GM03348 (cell line): Measurements from ENCODE around the gene ABCA4.
"Not testable (repeated sequence)": the region's sequence is repeated elsewhere in the genome, so short reads cannot be mapped to it uniquely, and the experiment has no call there.

Source experiments
- DNase-seq: peaks from one replicate; pipeline ENCODE4 v3.0.0; 2012; ENCODE audit warnings: low spot score

Gene ABCA4

DNA sequence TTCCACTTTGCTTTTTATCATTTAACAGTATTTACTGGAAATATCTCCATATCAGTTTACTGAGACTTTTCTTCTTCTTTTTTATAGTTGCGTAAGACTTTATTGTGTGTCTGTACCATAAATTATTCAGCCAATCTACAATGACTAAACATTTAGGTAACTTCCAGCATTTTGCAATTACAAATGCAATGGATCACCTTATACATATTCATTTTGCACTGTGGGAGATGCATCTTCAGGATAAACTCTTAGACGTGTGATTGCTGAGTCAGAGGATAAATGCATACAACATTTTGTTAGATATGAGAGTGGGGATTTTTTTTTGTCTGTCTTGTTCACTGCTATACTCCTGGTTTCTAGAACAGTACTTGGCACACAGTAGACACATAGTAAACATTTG lies 116.0 kb downstream of the ABCA4 start:
- no peak for DNase-seq

DNA sequence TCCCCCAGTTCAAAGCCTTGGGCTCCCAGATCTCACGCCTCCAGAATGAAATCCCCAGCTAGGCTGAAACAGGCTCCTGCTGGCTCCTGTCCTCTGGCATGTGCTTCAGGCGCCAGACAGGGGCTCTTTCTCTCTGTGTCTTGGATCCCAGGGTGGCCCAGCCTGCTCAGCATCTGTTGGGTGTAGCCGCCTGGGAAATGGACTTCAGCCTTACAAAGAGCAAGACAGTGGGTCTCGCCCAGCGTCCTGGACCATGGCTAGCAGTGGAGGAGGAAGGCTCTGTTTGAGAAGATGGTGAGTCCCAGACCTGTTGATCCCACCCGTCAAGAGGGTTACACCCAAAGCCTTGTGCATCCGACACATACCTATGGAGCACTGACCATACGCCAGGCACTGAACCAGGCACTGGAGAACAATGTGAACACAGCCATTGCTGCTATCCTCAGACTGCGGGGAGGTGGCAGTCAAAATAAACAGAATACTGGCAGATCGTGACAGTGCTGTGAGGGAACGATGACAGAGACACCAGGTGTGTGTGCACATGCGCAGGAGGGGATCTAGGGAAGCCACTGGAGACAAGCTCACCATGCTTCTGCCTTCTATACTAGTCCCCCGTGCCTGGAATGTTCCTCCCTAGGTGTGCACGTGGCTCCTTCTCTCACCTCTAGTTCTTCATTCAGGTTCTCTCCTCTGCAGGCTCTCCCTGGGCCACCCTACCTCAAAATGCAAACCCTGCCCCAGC lies 118.7 kb downstream of the ABCA4 start:
- DNase-seq, result no peak

DNA sequence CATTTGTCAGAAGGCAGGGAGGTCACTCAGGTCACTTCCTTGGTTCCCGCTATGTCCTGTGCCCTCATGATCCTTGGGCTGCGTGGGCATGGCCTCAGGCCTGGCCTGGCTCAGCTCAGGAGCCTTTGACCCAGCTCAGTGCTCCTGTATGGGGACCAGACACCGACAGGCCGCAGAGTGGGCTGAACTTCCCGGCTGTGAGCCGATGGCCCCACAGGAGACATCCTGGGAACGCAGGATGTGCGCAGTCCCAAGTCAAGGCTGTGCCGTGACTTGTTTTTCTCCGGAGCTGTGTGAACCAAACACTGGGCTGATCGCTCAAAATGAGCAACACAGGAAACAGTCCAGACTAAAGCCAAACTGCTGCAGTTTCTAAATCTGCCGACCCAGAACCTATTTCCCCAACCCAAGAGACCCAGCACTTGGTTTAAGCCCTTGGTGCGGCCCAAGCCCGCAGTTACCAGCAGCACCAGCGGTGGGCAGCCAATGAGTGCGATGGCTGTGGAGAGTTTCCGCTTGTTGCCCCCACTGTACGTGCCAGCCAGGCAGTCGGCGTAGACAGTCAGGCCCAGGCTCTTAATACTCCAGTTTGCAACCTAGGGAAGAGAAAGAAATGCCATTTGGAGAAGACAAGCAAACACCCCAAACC lies 119.4 kb downstream of the ABCA4 start:
- DNase-seq, result no peak

DNA sequence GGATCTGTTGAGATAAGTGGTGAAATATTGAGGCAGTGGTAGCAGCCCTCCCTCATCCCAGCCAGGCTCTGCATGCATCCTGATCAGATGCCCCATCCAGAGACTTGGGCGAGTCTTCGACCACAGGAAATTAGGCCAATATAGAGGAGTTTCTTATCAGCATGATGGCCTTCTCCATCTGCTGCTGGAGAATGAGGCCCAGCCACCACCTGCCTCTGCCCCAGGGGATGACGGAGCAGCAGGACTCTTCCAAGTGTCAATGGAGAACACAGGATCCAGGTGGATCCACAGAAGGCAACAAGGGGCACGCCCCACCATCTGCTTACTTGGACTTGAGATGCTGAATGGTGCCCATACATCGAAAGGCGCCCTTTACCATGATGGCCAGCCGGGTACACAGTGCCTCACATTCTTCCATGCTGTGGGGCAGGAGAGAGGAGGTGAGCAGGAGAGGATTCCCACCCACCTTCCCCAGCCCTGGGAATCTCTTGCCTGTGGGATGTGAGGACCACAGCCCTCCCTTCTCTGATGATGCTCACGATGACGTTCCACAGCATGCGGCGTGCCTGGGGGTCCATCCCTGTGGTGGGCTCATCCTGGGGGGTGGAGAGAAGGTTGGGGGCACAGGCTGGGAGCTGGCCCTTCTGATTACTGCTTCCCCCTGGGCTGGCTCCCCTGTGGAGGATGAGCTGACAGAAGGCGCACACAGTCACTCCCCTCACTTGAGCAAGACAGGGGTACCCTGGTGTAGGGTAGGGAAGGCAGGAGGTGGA lies 120.3 kb downstream of the ABCA4 start:
- no peak for DNase-seq

DNA sequence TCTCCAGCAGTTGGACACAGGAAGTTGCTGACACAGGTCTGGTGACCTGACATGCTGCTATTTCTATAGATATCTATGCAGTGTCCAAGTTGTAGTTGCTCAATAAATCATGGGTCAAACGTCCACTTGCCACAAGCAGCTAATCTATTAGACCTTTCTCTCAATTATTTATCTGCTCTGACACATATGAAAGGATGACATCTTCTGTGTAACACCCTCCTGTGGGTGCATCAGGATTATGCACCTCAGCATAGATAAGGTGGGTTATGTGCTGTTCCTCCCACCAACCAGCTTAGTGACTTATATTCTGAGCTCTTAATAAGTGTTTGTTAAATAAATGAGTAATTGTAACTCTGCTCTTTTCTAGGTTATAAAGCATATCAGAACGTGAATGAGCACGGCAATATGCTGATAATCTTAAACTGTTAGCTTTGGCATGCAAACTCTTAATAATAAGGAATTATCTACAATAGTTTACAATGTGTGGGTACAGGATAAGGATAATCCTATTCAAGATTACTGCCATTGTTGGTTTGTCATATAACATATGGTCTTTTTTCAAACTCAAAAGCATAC lies 121.0 kb downstream of the ABCA4 start:
- DNase-seq, result no peak

DNA sequence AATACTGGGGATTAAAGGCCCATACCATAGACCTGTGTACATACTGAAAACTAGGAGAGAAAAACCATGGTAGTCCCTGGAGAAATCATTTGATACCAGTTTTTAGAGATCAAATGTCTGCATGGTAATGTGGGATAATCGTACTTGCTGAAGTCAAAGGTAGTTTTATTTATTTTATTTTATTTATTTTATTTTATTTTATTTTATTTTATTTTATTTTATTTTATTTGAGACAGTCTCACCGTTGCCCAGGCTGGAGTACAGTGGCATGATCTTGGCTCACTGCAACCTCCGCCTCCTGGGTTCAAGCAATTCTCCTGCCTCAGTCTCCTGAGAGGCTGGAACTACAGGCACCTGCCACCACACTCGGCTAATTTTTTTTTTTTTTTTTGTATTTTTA lies 122.4 kb downstream of the ABCA4 start:
- not testable (repeated sequence) for DNase-seq

DNA sequence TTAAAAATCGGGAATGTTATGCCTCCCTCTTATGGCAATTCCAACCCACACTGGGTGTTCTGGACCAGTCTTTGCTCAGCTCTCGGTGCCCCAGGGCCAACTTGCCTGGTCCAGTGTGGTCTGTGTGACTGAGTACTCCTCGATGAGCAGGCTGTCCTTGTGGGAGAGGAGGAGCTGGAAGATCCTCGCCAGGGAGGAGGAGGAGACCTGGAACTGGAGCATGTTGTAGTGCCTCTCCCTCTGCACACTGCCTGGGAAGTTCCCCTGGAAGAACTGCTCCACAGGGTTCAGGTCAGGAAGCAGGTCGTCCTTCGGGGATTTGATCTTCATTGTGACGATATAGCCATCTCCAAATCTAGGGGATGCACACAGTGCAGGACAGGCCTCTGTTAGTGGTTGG lies 123.2 kb downstream of the ABCA4 start:
- no peak for DNase-seq

DNA sequence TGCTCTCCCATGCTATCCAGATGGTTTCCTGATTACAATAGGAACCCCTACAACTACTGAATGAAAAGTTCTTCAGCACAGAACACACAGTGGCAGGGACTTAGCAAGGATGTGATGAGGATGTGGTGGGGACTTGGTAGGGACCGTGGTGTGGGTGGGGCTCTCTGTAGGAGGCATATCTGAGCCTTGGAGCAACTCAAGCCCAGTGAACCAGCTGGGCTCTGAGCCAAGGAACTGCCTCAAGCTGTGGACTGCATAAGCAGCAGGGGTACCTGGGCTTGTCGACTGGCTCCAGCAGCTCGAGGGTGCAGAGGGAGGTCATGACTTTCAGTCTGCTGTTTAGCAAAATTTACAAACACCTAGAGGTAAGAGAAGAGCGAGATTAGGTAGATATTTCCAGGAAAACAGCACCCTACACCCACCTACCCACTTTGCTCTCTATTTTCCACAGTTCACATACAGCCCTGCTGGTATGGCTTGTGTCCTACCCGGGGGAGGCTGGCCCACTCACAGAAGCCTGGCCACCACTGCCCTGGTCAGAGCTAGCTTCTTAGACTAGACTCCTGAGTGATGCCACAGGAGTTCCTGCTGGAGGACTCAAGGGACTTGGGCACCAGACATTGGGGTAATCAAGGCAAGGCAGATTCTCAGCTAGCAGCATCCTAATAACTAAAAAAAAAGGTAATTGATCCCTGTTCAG lies 125.0 kb downstream of the ABCA4 start:
- DNase-seq, result no peak

DNA sequence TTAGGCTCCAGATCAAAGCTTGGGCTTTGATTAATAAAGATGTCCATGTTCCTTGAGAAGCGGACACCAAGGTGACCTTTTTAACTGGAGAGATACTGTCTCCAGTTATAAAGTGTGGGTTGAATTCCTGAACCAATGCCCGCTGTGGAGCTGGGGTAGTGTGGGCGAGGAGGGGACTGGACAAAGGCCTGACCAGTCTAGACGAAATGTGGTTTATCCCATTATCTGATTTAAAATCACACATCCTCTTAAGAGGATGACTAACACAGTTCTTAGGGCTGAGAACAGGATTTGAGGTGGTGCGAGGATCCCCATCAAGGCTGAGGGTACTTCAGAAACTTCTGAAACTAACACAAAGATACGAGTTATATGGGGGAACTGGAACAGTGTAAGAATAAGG lies 127.2 kb downstream of the ABCA4 start:
- peak; percentile 56 for DNase-seq

DNA sequence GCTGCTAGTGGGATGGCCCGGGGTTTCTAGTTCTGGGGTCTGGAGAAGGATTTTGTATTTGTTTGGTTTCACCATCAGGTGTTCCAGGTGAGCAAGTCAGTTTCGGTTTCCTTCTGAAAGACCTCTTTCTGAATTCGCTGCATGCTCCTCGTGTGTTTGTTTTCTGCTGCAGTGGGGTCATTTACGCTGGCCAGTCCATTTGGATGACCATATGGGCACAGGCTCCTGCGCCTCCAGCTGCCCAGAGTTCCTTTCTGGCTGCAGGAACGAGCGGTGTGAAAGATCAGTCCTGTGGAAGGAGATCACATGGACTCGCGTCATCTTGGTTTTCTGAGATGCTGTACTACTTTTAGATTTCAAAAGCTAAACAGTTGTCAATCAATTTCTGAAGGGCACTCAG lies 128.0 kb downstream of the ABCA4 start:
- no peak for DNase-seq

DNA sequence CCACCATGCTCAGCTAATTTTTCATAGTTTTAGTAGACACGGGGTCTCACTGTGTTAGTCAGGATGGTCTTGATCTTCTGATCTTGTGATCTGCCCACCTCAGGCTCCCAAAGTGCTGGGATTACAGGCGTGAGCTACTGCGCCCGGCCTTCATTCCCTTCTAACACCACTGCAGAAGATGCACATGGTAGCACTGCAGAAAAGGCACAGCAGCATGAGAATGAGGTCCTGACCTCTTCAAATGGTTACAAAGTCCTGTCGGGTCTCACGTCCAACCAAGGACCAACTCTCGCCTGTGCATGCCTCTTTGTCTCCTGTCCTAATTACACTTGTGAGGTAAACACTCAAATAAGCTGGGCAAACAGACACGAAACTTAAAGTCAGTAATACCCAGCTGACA lies 128.8 kb downstream of the ABCA4 start:
- no peak for DNase-seq

DNA sequence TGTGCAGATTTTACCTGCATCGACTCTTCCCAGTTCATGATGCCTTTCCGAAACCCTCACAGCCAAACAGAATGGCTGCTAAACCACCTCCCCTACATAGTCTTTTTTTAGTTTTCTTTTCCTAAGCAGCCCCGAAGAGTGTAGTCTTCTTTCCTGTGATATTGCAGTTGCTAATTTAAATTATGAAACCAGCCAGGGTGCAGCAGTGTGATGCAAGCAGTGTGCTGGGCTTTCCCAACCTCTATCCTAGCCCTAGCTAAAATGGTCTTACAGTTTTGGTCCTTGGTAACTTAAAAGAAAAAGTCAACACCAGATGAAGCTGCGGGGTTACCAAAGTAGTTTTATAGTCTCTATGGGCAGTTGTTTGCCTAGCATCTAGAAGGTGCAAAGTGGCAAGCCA lies 129.7 kb downstream of the ABCA4 start:
- no peak for DNase-seq

DNA sequence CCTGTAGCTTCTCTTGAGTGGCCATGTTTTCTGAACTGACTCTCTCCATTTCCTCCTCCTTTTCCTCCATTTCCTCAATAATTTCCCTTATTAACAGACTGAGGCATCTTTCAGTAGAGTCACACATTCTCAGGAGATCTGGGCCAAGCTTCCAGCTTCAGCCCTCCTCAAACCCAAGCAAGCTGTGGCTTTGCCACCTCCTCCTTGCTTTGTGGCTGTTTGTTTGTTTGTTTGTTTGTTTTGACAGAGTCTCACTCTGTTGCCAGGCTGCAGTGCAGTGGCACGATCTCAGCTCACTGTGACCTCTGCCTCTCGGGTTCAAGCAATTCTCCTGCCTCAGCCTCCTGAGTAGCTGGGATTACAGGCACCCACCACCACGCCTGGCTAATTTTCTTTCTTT lies 130.5 kb downstream of the ABCA4 start:
- DNase-seq, result not testable (repeated sequence)

DNA sequence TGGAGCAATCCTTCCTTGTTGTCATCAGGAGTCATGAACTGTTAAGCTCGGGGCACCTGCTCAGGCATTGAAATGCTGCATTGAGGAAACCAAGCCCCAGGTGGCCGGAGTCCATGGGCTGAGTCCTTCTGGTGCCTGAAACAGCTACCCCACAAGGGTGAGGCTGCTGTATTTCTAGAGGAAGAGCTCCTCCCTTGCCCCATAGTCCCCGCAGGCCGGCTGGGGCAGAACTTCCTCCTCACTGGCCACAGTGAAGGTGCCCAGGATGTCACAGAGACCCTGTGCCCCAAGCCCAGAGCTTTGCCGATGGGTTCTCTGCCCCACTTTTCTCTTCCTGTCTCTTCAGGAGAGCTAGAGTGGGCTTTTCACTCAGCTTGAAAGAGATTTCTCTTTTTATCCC lies 130.9 kb downstream of the ABCA4 start:
- DNase-seq, result no peak

DNA sequence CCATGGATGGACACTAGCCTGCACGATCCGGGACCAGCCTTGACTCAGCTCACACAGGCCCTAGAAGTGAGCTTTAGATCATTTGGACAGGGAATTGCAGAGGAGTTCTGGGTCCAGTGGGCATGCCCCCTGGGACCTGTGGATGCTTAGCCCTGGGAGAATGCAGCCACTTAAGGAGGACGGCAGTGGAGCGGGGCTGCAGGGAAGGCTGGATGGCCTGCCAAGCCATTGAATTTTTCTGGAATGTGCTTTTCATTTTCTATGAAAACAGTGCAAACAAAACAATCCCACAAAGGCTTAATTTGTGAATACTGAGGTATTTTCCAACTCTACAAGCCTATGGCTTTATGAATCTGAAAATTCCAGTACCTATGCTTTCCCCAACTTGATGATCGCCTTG lies 131.3 kb downstream of the ABCA4 start:
- peak; percentile 61 for DNase-seq

DNA sequence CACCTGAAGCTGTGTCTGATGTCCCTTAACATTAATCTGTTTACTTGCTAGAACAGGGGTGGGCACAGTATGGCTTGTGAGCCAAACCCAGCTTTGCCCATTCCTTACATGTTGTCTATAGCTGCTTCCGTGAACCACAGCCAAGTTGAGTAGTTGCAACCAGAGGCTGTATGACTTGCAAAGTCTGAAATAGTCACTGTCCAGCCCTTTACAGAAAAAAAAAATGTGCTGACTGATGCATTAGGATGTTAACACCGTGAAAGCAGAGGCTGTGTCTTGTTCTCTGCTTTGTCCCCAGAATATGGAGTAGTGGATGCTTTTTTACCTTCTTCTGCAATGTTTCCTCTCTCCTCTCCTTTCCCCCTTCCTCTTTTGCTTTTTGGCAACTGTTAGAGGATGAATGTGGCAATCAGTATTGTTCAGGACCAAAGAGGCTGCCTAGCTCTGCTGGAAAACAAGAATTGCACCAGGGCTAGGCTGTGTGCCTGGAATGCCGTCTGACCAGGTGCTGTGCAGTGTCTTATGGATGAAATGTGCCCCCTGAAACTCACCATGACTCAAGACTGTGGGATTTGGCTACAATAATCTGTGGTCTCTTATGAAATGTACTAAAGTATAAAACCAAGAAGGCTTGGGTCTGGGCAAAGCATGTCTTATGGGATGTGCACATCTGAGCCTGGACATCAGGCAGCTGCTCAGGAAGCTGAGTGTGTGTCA lies 132.2 kb downstream of the ABCA4 start:
- peak; percentile 82 for DNase-seq

DNA sequence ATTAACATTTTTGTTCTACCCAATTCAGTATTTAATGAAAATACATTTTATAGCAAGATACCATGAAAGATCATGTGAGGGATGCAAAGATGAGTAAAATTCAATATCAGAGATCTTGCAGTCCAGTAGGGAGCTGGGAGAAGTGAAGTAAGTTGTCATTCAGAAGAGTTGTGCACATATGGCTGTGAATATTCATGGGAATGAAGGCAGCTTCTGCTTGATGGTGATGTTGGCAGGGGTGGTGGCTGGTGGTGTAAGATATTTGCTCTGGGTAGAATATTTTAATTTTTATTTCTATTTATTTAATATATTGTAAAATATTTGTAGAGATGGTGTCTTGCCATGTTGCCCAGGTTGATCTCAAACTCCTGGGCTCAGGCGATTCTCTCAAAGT lies 139.7 kb downstream of the ABCA4 start:
- no peak for DNase-seq

DNA sequence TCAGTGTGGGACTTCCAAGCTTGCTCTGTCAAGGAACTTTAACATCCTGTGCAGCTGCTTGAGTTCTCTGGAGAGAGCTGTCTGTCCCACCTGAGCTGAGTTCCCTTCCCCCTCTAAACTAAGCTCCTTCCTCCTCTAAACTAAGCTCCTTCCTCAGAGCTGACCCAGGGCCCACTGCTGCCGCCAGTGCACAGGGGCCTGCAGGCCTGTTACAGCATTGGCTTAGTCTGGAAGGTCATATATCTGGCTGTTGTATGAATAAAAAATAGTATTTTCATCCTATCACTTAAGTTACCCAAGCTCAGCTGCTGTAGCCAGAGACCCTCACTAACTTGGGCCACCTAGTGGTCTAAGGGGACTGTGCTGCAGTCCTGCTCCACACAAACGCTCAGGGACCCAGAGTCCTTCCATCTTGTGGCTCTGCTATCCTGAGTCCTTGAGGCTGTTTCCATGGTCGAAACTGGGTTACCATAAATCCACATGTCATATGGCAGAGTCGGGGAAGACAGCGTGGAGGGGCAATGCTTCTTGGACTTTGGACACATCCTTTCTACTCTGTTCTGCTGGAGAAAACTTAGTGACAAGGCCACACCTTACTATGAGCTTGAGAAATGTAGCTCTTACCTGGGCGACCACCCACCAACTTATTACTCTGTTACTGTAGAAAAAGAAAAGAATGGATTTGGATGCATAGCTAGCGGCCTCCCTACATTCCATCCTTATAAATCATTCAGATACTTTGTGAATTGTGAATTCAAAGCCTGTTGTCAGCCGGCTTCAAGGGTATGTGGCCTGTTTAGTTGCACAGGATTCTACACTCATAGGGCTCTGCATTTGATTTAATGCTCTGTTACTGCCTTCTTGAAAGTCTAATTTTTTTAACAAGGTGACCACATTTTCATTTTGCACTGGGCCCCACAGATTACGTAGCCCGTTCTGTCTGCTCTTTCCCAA lies 140.4 kb downstream of the ABCA4 start:
- no peak for DNase-seq

DNA sequence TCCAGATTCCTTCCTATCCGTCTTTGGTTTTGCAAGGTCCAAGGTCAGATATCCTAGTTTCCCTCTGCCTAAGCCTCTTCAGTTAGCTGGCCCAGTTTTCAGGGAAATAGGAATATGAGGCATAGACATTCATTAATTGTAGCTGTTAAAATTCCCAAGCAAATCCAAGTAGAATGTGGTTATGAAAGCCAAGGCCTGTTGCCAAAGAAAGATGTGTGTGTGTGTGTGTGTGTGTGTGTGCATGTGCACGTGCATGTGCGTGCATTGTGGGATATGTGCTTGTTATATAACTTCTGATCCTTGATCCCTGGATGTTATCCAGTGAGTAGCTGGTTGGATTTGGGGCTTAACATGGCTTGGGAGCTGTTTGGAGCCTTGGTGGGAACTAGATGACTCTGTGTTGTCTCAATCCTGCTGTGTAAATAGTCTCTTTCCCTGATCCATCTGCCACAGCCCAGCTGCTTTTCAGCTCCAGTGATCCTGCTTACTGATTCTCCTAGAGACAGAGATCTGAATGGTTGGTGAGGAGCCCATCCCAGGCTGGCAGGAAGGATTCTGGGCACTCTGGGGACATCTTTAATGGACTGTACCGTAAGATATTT lies 141.1 kb downstream of the ABCA4 start:
- peak; percentile 76 for DNase-seq
